Right ventricle myocardium superior (tissue), 1 donor: ENCODE data around the gene SGCA. TPM values are rescaled to one million over a fixed set of nuclear protein-coding genes. Genes with fewer than 3 reads are reported as not detected.

Experiments used
- ATAC-seq: fragments of 200-7000 bp; cut with Tn5 transposase; one replicate; pipeline ENCODE4 v1.9.1; 2020; ENCODE audit warnings: mild to moderate bottlenecking; ENCODE audit not compliant: poor library complexity
- DNase-seq: peaks from one replicate; pipeline ENCODE4 v3.0.0-alpha.2; 2020
- intact Hi-C: fragments of 100-400 bp; cut with DNase I; formaldehyde crosslinking; loops from one replicate; pipeline ENCODE4 v1.11.2; 2022
- total RNA-seq: library from RNA; stranded (reverse); fragmentation: NEBNext Ultra II Directional; extraction: Animal tissue kit (Norgen Biotek cat#: 25700); gene quantifications from one replicate; pipeline ENCODE4 v1.2.1, GENCODE V29; 2021
- donor health status: DM: no; HTN: yes; CAD: no; lungs with severe emphysema.

SGCA gene
- total RNA-seq, 1 donor from 2014 or later = 135 TPM

GRCh38 chr17:50146927-50147665 is 18.7 kb upstream of the SGCA start:
- intact Hi-C loops = no loop called here
- ATAC-seq = peak; percentile 7
- DNase-seq = no peak

DNA sequence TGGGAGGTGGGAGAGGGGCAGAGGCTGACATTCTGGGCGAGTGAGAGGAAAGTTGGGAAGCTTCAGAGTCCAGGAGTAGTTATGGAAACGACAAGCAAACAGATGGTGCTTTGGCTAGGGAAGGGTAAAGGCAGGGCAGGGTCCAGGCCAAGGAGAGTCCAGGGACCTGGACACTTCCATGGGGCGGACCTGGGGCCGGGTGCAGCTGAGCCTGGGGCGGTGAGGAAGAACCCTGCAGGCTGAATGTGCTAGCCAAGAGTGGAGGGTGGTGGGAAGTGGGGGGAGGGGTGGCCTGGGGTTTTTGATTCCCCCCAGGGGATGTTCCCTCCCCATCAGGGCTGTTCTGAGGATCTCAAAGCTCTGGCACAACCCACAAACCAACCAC is 18.0 kb upstream of the SGCA start:
- intact Hi-C loops = no loop called here
- no peak for DNase-seq
- ATAC-seq = peak; percentile 7

DNA sequence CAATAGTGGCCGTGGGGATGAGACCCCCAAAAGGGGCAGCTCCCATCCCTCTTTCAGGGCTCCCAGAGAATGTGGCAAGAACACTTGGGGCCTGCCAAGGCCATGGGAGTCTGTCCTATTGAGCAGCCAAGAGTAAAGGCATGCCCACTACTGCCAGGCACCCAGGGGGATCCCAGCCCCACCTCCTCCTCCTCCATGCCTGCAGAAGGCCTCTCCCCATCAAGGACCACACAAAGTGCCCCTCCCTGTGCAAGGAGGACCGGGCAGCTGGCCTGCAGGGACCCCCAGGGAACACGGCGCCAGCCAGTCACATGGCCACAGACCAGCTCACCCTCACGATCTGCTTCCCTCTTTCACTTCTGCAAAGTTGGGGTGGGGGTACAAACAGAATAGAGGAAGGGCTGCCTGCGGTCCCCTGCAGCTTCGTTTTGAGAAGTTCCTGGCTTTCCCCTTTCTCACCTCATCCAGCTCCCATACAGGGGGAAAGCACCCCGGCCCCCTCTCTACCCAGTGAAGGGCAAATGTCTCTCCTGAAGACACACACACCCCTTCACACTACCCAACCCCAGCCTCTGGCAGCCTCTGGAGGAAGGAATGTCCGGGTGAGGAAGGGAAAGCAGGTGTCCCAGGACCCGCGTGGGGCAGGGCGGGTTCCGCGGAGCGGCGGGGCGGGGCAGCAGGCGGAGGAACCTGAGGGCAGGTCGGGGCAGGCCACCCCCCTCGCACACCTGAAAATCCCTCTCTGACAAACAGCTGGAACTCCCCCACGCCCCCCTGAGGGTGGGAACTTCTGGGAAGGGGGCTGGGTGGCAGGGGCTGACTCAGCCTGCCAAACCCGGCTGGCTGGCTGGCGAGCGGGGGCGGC is 17.3 kb upstream of the SGCA start:
- DNase-seq (peak; percentile 72), ATAC-seq (peak; percentile 4)
- intact Hi-C loops = no loop called here

DNA sequence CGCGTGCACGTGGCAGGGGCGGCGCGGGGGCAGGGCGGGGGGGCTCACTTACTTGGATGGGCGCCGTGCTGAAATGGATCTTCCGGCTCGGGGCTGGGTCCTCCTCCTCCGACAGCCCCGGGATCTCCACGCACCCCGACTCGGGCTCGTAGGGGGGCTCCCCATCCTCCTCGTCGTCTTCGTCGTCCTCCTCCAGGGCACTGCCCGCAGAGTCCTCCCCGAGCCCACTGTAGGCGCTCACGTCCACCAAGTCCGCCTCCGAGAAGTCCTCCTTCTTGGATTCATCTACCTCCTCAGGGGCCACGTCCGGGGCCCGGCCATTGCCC is 16.8 kb upstream of the SGCA start:
- DNase-seq (no peak), ATAC-seq (no peak)
- intact Hi-C loops = no loop called here

- intact Hi-C loops = no loop called here
- ATAC-seq (peak; percentile 7), DNase-seq (peak; percentile 83)
Observed at GRCh38 chr17:50149417-50150353, 16.1 kb upstream of the SGCA start.

- intact Hi-C loops = no loop called here
- DNase-seq (no peak), ATAC-seq (peak; percentile 0)
Observed at GRCh38 chr17:50150354-50151040, 15.3 kb upstream of the SGCA start, which contains the start of gene PPP1R9B. Gene PPP1R9B, minus strand, starts transcription at chr17:50150677. Its CDS starts 164 bp downstream, at chr17:50150513.

- intact Hi-C loops = no loop called here
- ATAC-seq = peak; percentile 78
- DNase-seq = peak; percentile 94
Observed at GRCh38 chr17:50151041-50151936, 14.5 kb upstream of the SGCA start.

GRCh38 chr17:50151937-50152547 is 13.8 kb upstream of the SGCA start:
- DNase-seq (peak; percentile 87), ATAC-seq (peak; percentile 66)
- intact Hi-C loops = no loop called here

DNA sequence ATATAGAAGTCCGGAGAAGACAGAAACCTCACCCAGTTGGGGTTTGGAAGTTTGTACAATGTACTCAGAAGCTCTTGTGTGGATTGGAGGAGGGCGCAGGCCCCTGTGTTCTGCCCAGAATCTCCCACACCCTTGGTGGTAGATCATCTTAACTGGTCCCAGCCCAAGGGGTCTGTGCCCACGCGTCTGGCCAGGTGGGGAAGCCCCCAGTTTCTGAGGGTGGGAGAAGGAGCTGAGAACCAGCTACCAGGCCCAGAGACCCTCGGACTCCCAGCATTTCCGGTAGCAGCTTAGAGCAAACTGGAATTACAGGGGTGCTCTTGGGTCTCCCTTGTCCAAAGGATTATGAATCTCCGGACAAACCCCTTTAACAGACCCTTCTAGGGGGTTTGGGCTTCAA is 13.1 kb upstream of the SGCA start:
- ATAC-seq = no peak
- intact Hi-C loops = no loop called here
- DNase-seq = no peak

- peak; percentile 87 for DNase-seq
- intact Hi-C loops = no loop called here
- peak; percentile 34 for ATAC-seq
Observed at GRCh38 chr17:50153650-50154575, 11.9 kb upstream of the SGCA start.

DNA sequence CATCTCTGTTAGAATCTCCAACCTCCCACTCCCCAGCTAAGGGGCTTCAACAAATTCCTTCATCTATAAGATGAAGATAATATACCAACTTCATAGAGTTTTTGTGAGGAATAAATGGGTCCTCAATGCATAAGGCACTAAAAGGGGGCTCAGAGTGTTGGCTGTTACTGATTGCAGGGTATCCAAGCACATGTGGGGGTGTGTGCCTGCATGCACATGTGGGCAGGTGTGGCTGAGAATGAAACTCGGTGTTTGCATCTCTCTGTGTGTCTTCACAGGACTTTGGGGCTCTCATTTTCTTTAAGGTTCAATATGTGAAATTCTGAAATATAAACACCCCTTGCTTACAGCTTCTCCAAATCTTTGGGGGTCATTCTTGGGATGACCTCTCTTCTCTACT is 11.2 kb upstream of the SGCA start:
- intact Hi-C loops = no loop called here
- DNase-seq (no peak), ATAC-seq (no peak)

DNA sequence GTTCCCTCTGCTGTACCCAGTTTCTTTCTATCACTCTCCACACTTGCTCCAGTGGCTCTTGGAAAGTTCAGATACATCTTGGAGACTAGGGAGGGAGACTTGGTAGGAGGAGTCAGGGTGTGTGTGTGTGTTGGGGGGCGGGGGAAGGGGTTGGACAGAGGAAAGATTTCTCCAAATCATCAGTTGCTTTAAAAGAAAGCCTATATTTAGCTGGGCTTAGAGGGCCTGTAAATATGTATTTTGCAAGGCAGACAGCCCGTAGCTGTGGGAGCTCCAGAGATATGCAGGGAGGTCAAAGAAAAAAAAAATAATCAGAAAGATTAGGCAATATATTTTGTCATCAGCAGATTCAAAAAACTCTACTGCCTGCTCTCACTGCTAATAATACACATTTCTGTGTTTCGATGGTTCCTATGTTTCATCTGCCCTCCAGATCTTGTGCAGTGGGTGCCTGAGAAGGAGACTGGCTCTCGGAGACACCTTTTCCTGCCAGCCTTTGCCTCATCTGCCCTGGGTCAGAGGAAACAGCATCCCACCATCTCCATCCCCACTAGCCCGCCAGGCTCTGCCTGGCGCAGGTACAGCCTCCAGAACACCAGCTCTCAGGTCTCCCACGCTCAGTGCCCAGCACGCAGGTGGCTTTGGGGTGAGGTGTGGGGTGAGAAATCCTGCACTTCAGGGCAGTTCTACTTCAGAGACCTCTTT is 10.5 kb upstream of the SGCA start:
- DNase-seq (no peak), ATAC-seq (no peak)
- intact Hi-C loops = no loop called here

DNA sequence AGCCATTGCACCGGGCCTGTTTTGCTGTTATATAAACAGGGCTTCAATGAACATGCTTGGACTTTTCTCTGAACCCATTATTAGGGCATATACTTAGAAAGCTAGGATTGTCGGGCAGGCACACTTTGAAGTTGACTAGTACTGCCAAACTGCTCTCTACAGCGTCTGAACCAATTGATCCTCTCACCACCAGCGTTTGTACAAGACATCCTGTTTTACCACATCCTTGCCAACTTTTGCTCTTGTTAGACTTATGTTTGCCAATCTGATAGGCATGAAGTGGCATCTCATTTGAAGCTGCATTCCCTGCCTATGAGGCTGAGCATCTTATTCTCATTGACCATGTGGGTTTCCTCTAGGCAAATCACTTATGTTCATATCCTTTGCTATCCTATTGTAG is 7.9 kb upstream of the SGCA start:
- DNase-seq (no peak), ATAC-seq (no peak)
- intact Hi-C loops = no loop called here

DNA sequence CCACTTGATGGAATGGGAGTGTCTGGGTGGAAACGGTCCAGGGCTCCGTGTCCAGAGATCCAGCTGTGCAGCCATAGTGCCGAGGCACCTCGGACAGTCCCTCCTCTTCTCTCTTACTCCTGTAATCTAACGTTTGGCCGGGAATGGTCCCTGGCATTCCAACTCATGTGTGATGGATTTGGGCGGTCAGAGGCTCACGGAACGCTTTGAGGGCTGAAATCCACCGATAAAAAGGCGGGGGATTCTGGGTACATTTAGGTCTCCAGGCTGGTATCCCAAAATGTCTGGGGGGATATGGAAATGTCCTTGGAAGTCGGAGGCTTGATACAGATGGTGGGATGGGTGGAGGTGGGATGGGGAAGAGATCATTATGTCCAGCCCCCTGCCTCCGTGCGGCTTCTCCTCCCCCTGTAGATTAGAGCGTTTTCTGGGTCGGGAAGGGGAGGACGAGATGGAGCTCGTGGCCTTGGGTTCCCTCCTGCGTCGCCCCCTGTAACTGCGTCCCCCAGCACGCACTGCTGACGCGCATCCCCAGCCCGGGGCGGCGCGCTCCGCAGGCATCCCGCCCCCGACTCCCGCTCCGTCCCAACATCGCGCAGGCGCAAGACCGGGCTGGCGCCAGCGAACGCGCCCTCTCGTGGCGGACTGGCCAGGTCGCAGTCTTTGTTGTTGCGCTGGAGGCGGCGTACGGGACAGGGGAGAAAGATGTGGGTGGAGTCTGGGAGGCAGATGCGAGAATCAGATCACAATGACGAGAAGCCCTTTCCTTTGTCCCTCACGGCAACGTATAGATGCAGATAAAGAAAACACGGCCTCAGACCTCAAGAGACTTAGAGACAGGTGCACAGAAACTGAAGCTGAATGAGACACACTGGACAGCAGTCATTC is 4.5 kb upstream of the SGCA start:
- ATAC-seq = peak; percentile 84

DNA sequence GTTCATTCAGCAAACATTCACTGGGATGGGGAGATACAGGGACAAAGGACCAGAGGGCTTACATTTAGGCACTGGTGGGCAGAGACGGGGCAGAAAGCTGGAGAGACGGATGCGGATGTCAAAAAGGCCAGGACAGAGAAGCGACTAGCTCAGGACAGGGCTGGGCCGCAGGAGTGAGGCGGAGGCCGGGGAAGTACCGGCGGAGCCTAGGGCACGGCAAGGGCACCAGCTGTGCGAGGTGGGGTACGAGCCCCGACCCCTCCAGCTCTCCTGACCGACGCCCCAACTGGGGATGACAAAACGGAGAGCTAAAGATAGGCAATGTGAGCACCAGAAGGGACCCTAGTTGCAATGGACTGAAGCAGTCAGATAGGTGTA is 3.9 kb upstream of the SGCA start:
- DNase-seq = no peak
- no peak for ATAC-seq
- intact Hi-C loops = no loop called here

More for the DNA sequence above, 4.5 kb upstream of the SGCA start:
- peak; percentile 95 for DNase-seq
- intact Hi-C loops = no loop called here
